HG02642 (cell line): ENCODE measurements around the gene ZFP36L1.

Source experiments
- ATAC-seq: cut with Tn5 transposase; IDR thresholded peaks from one replicate; pipeline ENCODE4 v1.9.1; 2021; ENCODE audit warnings: mild to moderate bottlenecking; ENCODE audit not compliant: unreplicated experiment, poor library complexity

Gene ZFP36L1

GRCh38 chr14:68816943-68817430 lies 24.1 kb upstream of the ZFP36L1 start:
- ATAC-seq = no peak

GRCh38 chr14:68816183-68816942 lies 23.5 kb upstream of the ZFP36L1 start:
- ATAC-seq = peak; percentile 63

GRCh38 chr14:68815298-68816182 lies 22.7 kb upstream of the ZFP36L1 start:
- ATAC-seq = no peak

GRCh38 chr14:68814539-68815297 lies 21.9 kb upstream of the ZFP36L1 start:
- ATAC-seq = peak; percentile 36

- ATAC-seq = no peak
These were observed 21.3 kb upstream of the ZFP36L1 start for GRCh38 chr14:68814238-68814538.

GRCh38 chr14:68813318-68813838 lies 20.5 kb upstream of the ZFP36L1 start:
- ATAC-seq = no peak

- no peak for ATAC-seq
These were observed 18.3 kb upstream of the ZFP36L1 start for GRCh38 chr14:68811171-68811570.

GRCh38 chr14:68810173-68811153 lies 17.6 kb upstream of the ZFP36L1 start:
- ATAC-seq = no peak

GRCh38 chr14:68809524-68809923 lies 16.7 kb upstream of the ZFP36L1 start:
- no peak for ATAC-seq

- ATAC-seq = no peak
These were observed 16.0 kb upstream of the ZFP36L1 start for GRCh38 chr14:68808696-68809480.

GRCh38 chr14:68807987-68808386 lies 15.1 kb upstream of the ZFP36L1 start:
- no peak for ATAC-seq

GRCh38 chr14:68807148-68807600 lies 14.3 kb upstream of the ZFP36L1 start:
- ATAC-seq = no peak

- ATAC-seq = peak; percentile 41
These were observed 13.8 kb upstream of the ZFP36L1 start for GRCh38 chr14:68806526-68807147.

- ATAC-seq = no peak
These were observed 12.5 kb upstream of the ZFP36L1 start for GRCh38 chr14:68805414-68805813.

- no peak for ATAC-seq
These were observed 8.8 kb upstream of the ZFP36L1 start for GRCh38 chr14:68801631-68802030.

- no peak for ATAC-seq
These were observed 8.1 kb upstream of the ZFP36L1 start for GRCh38 chr14:68800953-68801352.

GRCh38 chr14:68800390-68800789 lies 7.5 kb upstream of the ZFP36L1 start:
- no peak for ATAC-seq

GRCh38 chr14:68798621-68799020 lies 5.8 kb upstream of the ZFP36L1 start:
- ATAC-seq = no peak
